HepG2 (cell line): ENCODE results near the gene NOL12. TPM values are rescaled to one million over a fixed set of nuclear protein-coding genes. Genes with fewer than 3 reads are reported as not detected.

ENCODE experiments used
- CHD4 ChIP-seq: fragments of 200-600 bp; sonication (generic); IDR thresholded peaks from 2 replicates; pipeline ENCODE4 v1.7.0; 2017; ENCODE audit warnings: mild to moderate bottlenecking, low read length, borderline replicate concordance
- DNMT3B ChIP-seq: conservative IDR thresholded peaks from 2 replicates; pipeline ENCODE4 v1.6.1; 2016; ENCODE audit warnings: missing biosample characterization, control low read depth
- DR1 ChIP-seq: sonication (generic); formaldehyde crosslinking; IDR thresholded peaks from 2 replicates; pipeline ENCODE4 v1.8.0; 2021; ENCODE audit warnings: mild to moderate bottlenecking, missing genetic modification reagents, inconsistent platforms
- GABPA ChIP-seq, 2 experiments: IDR thresholded peaks; 2 replicates each; pipeline ENCODE4 v1.6.1; 2011 to 2016; ENCODE audit warnings: low read depth in 2 of 2, low read length in 1 of 2, missing biosample characterization in 1 of 2, missing genetic modification characterization in 1 of 2
- HNF1B ChIP-seq: sonication (generic); formaldehyde crosslinking; IDR thresholded peaks from 2 replicates; pipeline ENCODE4 v1.5.1; 2020; ENCODE audit warnings: mild to moderate bottlenecking, moderate library complexity, missing genetic modification reagents
- HNRNPL ChIP-seq: fragments of 200-400 bp; formaldehyde crosslinking; IDR thresholded peaks from 2 replicates; pipeline ENCODE4 v1.6.1; 2017; ENCODE audit warnings: mild to moderate bottlenecking, low read depth, low read length
- MAZ ChIP-seq, 2 experiments: sonication (generic) in 1 of 2; formaldehyde crosslinking in 1 of 2; IDR thresholded peaks; 2 replicates each; pipeline versions ENCODE4 v1.5.0 to v1.6.1; 2012 to 2020; ENCODE audit warnings: low read depth in 2 of 2, mild to moderate bottlenecking in 2 of 2, borderline replicate concordance in 1 of 2, improper control_type of control experiment in 1 of 2, low read length in 1 of 2, missing genetic modification reagents in 1 of 2, moderate library complexity in 1 of 2
- NFE2 ChIP-seq: sonication (generic); formaldehyde crosslinking; IDR thresholded peaks from 2 replicates; pipeline ENCODE4 v1.4.0; 2020; ENCODE audit warnings: missing genetic modification reagents
- PHF5A ChIP-seq: IDR thresholded peaks from one replicate; pipeline ENCODE4 v1.6.1; 2018; ENCODE audit warnings: low read depth, missing genetic modification reagents; ENCODE audit not compliant: unreplicated experiment
- SIN3A ChIP-seq: IDR thresholded peaks from 2 replicates; pipeline ENCODE4 v1.6.1; 2011; ENCODE audit warnings: low read depth, mild to moderate bottlenecking, control low read depth, low read length, borderline replicate concordance
- TFDP2 ChIP-seq: sonication (generic); formaldehyde crosslinking; IDR thresholded peaks from 2 replicates; pipeline ENCODE4 v1.4.0; 2020; ENCODE audit warnings: missing genetic modification reagents
- ZNF296 ChIP-seq: sonication (generic); formaldehyde crosslinking; conservative IDR thresholded peaks from 2 replicates; pipeline ENCODE4 v1.5.0; 2020; ENCODE audit warnings: mild to moderate bottlenecking, missing genetic modification reagents
- ZNF317 ChIP-seq: sonication (generic); formaldehyde crosslinking; IDR thresholded peaks from 2 replicates; pipeline ENCODE4 v1.5.0; 2020; ENCODE audit warnings: mild to moderate bottlenecking, missing genetic modification reagents
- polyA plus RNA-seq, 8 experiments: library from polyadenylated mRNA; depleted of rRNA in 3 of 8; stranded (reverse) in 7 of 8; unstranded in 1 of 8; fragments of >200 nt; fragmentation: Illumina TruSeq in 4 of 8; extraction: Trizol in 4 of 8; gene quantifications; 2 replicates each; pipeline versions ENCODE4 v1.2.1 to v1.2.3, GENCODE V29; 2011 to 2016; ENCODE audit warnings: low read depth in 4 of 8, missing spikeins in 1 of 8, mixed read lengths in 1 of 8; ENCODE audit not compliant: insufficient read depth in 1 of 8
- total RNA-seq, 5 experiments: library from RNA; depleted of rRNA; stranded (reverse); fragments of >200 nt; fragmentation: Illumina TruSeq; extraction: Trizol; gene quantifications; 2 replicates each; pipeline ENCODE4 v1.2.3, GENCODE V29; 2016; ENCODE audit warnings: low read depth in 1 of 5
- TF ChIP-seq, protein P1 (sequence below): sonication (generic); formaldehyde crosslinking; IDR thresholded peaks from 2 replicates; pipeline ENCODE4 v1.4.0; 2020; ENCODE audit warnings: missing genetic modification reagents
- TF ChIP-seq, protein P2 (sequence below): IDR thresholded peaks from 2 replicates; pipeline ENCODE4 v1.6.1; 2012; ENCODE audit warnings: inconsistent platforms
- TF ChIP-seq, protein P3 (sequence below): sonication (generic); formaldehyde crosslinking; IDR thresholded peaks from 2 replicates; pipeline ENCODE4 v1.4.0; 2020; ENCODE audit warnings: missing genetic modification reagents, borderline replicate concordance
- TF ChIP-seq, protein P4 (sequence below): sonication (generic); formaldehyde crosslinking; IDR thresholded peaks from 2 replicates; pipeline ENCODE4 v1.4.0; 2020; ENCODE audit warnings: missing genetic modification reagents, borderline replicate concordance

The NOL12 gene
- total and polyA plus RNA-seq, 2 of the 13 experiments (the other 11 are each of a cell fraction or from before 2014, with no cell fraction given) = 14.3 to 31.4 TPM

GRCh38 chr22:37661160-37661924, 24.8 kb upstream of the NOL12 start (continued):
- TF ChIP-seq, protein P1, sequence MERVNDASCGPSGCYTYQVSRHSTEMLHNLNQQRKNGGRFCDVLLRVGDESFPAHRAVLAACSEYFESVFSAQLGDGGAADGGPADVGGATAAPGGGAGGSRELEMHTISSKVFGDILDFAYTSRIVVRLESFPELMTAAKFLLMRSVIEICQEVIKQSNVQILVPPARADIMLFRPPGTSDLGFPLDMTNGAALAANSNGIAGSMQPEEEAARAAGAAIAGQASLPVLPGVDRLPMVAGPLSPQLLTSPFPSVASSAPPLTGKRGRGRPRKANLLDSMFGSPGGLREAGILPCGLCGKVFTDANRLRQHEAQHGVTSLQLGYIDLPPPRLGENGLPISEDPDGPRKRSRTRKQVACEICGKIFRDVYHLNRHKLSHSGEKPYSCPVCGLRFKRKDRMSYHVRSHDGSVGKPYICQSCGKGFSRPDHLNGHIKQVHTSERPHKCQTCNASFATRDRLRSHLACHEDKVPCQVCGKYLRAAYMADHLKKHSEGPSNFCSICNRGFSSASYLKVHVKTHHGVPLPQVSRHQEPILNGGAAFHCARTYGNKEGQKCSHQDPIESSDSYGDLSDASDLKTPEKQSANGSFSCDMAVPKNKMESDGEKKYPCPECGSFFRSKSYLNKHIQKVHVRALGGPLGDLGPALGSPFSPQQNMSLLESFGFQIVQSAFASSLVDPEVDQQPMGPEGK (CRISPR knock-in tag) = peak; percentile 74
- TF ChIP-seq NFE2 (CRISPR knock-in tag) = no peak
- no peak for TF ChIP-seq DR1 (CRISPR knock-in tag)
- TF ChIP-seq MAZ (IDR thresholded peaks at IDR 0.05; ENCODE audit: borderline replicate concordance, low read depth, low read length) = no peak; the same call in 1 of the 2 replicates
- TF ChIP-seq MAZ (CRISPR knock-in tag; IDR thresholded peaks at IDR 0.05; ENCODE audit: low read depth) = no peak
- TF ChIP-seq SIN3A = 0 out of 2 replicates have a peak, but pooled peaks have one; percentile 64
- TF ChIP-seq, protein P2, sequence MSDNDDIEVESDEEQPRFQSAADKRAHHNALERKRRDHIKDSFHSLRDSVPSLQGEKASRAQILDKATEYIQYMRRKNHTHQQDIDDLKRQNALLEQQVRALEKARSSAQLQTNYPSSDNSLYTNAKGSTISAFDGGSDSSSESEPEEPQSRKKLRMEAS = peak; percentile 48; the same call in 1 of the 2 replicates
- no peak; the same call in 1 of the 2 replicates for TF ChIP-seq CHD4
- TF ChIP-seq GABPA (IDR thresholded peaks at IDR 0.05; ENCODE audit: low read depth, low read length) = no peak
- no peak for TF ChIP-seq GABPA (CRISPR knock-in tag; IDR thresholded peaks at IDR 0.05; ENCODE audit: low read depth)
- TF ChIP-seq, protein P3, sequence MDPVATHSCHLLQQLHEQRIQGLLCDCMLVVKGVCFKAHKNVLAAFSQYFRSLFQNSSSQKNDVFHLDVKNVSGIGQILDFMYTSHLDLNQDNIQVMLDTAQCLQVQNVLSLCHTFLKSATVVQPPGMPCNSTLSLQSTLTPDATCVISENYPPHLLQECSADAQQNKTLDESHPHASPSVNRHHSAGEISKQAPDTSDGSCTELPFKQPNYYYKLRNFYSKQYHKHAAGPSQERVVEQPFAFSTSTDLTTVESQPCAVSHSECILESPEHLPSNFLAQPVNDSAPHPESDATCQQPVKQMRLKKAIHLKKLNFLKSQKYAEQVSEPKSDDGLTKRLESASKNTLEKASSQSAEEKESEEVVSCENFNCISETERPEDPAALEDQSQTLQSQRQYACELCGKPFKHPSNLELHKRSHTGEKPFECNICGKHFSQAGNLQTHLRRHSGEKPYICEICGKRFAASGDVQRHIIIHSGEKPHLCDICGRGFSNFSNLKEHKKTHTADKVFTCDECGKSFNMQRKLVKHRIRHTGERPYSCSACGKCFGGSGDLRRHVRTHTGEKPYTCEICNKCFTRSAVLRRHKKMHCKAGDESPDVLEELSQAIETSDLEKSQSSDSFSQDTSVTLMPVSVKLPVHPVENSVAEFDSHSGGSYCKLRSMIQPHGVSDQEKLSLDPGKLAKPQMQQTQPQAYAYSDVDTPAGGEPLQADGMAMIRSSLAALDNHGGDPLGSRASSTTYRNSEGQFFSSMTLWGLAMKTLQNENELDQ = no peak
- no peak for TF ChIP-seq TFDP2 (CRISPR knock-in tag)
- TF ChIP-seq DNMT3B (CRISPR knock-in tag) = no peak
- no peak for TF ChIP-seq ZNF317 (CRISPR knock-in tag)
- TF ChIP-seq, protein P4, sequence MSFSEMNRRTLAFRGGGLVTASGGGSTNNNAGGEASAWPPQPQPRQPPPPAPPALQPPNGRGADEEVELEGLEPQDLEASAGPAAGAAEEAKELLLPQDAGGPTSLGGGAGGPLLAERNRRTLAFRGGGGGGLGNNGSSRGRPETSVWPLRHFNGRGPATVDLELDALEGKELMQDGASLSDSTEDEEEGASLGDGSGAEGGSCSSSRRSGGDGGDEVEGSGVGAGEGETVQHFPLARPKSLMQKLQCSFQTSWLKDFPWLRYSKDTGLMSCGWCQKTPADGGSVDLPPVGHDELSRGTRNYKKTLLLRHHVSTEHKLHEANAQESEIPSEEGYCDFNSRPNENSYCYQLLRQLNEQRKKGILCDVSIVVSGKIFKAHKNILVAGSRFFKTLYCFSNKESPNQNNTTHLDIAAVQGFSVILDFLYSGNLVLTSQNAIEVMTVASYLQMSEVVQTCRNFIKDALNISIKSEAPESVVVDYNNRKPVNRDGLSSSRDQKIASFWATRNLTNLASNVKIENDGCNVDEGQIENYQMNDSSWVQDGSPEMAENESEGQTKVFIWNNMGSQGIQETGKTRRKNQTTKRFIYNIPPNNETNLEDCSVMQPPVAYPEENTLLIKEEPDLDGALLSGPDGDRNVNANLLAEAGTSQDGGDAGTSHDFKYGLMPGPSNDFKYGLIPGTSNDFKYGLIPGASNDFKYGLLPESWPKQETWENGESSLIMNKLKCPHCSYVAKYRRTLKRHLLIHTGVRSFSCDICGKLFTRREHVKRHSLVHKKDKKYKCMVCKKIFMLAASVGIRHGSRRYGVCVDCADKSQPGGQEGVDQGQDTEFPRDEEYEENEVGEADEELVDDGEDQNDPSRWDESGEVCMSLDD (CRISPR knock-in tag) = no peak
- TF ChIP-seq HNRNPL = no peak
- no peak for TF ChIP-seq ZNF296 (CRISPR knock-in tag)
- TF ChIP-seq HNF1B (CRISPR knock-in tag) = peak; percentile 59; the same call in 1 of the 2 replicates
- no peak for TF ChIP-seq PHF5A (CRISPR knock-in tag)
